ENCODE results near the gene ANKIB1.

The ANKIB1 gene

GRCh38 chr7:92289321-92289720 is 43.5 kb downstream of the ANKIB1 start:
- Mint-ChIP-seq H3K27ac (no peak overlapping the region), H3K36me3 (ENCODE audit: low read depth) (peaks cover 4% of the 10 kb centered on the region), H3K4me3 (no peak overlapping the region), H3K27me3 (no peaks in the 10 kb centered on the region), H3K4me1 (peaks cover 30% of the 10 kb centered on the region), H3K9me3 (no peaks in the 10 kb centered on the region)
- DNase-seq: no peak
- no peak for ATAC-seq

DNA sequence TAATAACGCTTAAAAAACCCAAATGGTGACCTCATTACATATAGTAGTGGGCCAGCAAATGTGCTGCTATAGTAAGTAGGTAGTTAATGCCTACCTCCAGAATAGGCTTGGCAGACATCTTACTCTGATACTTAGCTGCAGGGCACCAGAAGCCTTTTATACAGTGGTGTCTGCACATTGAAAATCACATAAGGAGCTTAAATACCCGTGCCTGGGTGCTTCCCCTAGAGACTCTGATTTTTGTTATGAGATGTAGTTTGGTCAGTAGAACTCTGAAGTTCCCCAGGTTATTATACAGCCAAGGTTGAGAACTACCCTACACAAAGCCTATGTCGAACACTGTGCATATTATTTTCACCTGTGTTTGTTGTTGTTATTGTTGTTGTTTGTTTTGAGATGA is 47.2 kb downstream of the ANKIB1 start:
- ATAC-seq: no peak
- H3K27ac Mint-ChIP-seq: no peak overlapping the region
- peaks cover 28% of the 10 kb centered on the region for H3K4me1 Mint-ChIP-seq

GRCh38 chr7:92293896-92294590 is 48.3 kb downstream of the ANKIB1 start:
- Mint-ChIP-seq H3K27ac (no peak overlapping the region), H3K27me3 (no peaks in the 10 kb centered on the region), H3K9me3 (no peaks in the 10 kb centered on the region), H3K36me3 (ENCODE audit: low read depth) (peaks cover 6% of the 10 kb centered on the region), H3K4me1 (peaks cover 25% of the 10 kb centered on the region), H3K4me3 (no peak overlapping the region)
- no peak for ATAC-seq
- no peak for DNase-seq

More for the DNA sequence above, 47.2 kb downstream of the ANKIB1 start:
- H3K9me3 Mint-ChIP-seq: no peaks in the 10 kb centered on the region
- no peaks in the 10 kb centered on the region for H3K27me3 Mint-ChIP-seq
- no peak for DNase-seq
- peaks cover 2% of the 10 kb centered on the region for H3K36me3 Mint-ChIP-seq (ENCODE audit: low read depth)
- no peak overlapping the region for H3K4me3 Mint-ChIP-seq

- Mint-ChIP-seq H3K27me3 (no peaks in the 10 kb centered on the region), H3K27ac (no peak overlapping the region), H3K4me3 (no peak overlapping the region), H3K36me3 (ENCODE audit: low read depth) (peaks cover 9% of the 10 kb centered on the region), H3K4me1 (peaks cover 17% of the 10 kb centered on the region), H3K9me3 (no peaks in the 10 kb centered on the region)
- no peak for DNase-seq
- ATAC-seq: no peak
These were observed 49.6 kb downstream of the ANKIB1 start for GRCh38 chr7:92295391-92295790.

DNA sequence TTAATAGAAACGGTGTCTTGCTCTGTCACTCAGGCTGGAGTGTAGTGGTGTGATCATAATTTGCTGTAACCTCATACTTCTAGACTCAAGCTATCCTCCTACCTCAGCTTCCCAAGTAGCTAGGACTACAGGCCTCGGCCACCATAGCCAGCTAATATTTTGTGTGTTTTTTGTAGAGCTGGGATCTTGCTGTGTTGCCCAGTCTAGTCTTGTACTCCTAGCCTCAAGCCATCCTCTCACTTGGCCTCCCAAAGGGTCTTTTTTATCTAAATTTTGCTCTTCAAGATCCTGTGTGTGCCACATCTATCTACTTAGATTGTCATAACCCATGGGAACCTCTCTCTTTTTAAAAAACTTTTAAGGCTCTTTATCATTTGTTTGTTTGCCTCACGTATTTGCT is 50.5 kb downstream of the ANKIB1 start:
- DNase-seq (no peak), ATAC-seq (no peak)
- peaks cover 13% of the 10 kb centered on the region for H3K4me1 Mint-ChIP-seq
- peaks cover 15% of the 10 kb centered on the region for H3K36me3 Mint-ChIP-seq (ENCODE audit: low read depth)
- H3K27ac Mint-ChIP-seq: no peak overlapping the region
- H3K4me3 Mint-ChIP-seq: no peak overlapping the region
- H3K27me3 Mint-ChIP-seq: no peaks in the 10 kb centered on the region
- H3K9me3 Mint-ChIP-seq: no peaks in the 10 kb centered on the region

DNA sequence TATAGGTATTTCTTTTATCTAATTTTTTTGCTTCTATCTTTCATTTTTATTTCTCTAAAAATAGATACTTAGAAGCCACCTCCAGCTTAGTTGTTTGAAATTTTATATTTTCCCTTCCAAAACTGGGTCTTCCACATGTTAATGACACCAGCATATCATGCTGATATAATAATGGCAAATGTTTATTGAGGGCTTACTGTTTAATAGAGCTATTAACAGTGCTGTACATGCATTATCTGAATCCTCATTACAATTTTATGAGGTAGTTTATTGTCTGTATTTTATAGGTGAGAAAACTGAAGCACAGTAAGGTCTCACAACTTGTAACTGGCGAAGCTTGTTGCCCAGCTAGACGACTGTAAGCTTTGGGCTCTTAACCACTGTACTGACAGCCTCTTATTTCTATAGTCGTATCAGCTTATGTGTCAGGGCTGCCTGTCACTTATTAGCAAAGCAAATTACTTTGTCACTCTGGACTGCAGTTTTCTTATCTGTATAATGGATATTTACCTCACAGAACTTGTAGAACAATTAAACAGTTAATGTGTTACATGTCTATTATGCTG is 51.2 kb downstream of the ANKIB1 start:
- H3K27ac Mint-ChIP-seq: no peak overlapping the region
- ATAC-seq: no peak
- peaks cover 10% of the 10 kb centered on the region for H3K4me1 Mint-ChIP-seq
- DNase-seq: no peak
- H3K4me3 Mint-ChIP-seq: no peak overlapping the region
- H3K36me3 Mint-ChIP-seq (ENCODE audit: low read depth): peaks cover 16% of the 10 kb centered on the region
- H3K9me3 Mint-ChIP-seq: no peaks in the 10 kb centered on the region
- no peaks in the 10 kb centered on the region for H3K27me3 Mint-ChIP-seq

DNA sequence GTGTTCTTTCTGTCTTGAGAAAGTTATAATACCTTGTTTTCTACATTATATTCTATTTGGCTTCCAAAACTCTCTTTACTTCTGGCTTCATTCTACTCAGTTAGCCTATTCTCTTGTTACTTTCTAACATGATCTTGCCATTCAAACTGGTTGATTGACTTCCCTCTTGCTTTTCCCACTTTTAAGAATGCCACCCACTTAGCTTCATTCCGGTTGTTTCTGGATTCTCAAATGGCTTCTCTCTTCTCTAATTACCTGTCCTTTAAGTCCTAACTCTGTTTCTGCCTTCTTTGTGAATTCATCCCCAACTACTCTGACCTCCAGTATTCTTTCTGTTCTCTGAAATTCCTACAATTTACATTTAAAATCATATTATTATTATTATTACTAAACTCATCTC is 52.0 kb downstream of the ANKIB1 start:
- no peaks in the 10 kb centered on the region for H3K27me3 Mint-ChIP-seq
- H3K27ac Mint-ChIP-seq: no peak overlapping the region

DNA sequence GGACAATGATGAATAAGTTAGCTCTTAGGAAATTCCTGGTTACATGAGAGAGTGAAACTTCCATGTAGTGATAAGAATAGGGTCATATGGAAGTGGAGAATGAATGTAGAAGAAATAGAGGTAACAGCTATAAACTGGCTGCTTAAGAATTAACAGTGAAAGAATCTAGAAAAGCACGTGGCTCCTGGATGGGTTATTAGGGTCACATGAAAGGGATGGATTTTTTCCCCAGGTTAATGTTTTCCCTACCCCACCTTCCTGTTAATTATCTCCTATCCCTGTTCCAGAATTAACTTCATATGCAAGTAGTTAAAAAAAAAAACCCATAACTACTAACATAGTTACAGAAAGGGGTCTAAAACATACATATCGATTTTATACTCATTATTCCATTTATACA is 58.0 kb downstream of the ANKIB1 start:
- Mint-ChIP-seq H3K36me3 (ENCODE audit: low read depth) (peaks cover 26% of the 10 kb centered on the region), H3K4me1 (no peaks in the 10 kb centered on the region), H3K9me3 (no peaks in the 10 kb centered on the region), H3K27me3 (no peaks in the 10 kb centered on the region), H3K27ac (no peak overlapping the region), H3K4me3 (no peak overlapping the region)
- DNase-seq: no peak
- ATAC-seq: no peak

More for the DNA sequence above, 52.0 kb downstream of the ANKIB1 start:
- ATAC-seq: no peak
- DNase-seq: no peak
- H3K36me3 Mint-ChIP-seq (ENCODE audit: low read depth): peaks cover 17% of the 10 kb centered on the region
- peaks cover 10% of the 10 kb centered on the region for H3K4me1 Mint-ChIP-seq
- no peak overlapping the region for H3K4me3 Mint-ChIP-seq
- no peaks in the 10 kb centered on the region for H3K9me3 Mint-ChIP-seq

GRCh38 chr7:92304406-92304893 is 58.7 kb downstream of the ANKIB1 start:
- H3K4me3 Mint-ChIP-seq: no peak overlapping the region
- DNase-seq (no peak), ATAC-seq (no peak)
- H3K27me3 Mint-ChIP-seq: no peaks in the 10 kb centered on the region
- H3K9me3 Mint-ChIP-seq: no peaks in the 10 kb centered on the region
- H3K27ac Mint-ChIP-seq: no peak overlapping the region
- H3K36me3 Mint-ChIP-seq (ENCODE audit: low read depth): peaks cover 19% of the 10 kb centered on the region
- no peaks in the 10 kb centered on the region for H3K4me1 Mint-ChIP-seq

- H3K9me3 Mint-ChIP-seq: no peaks in the 10 kb centered on the region
- H3K4me3 Mint-ChIP-seq: no peak overlapping the region
- ATAC-seq: no peak
- no peaks in the 10 kb centered on the region for H3K27me3 Mint-ChIP-seq
- H3K27ac Mint-ChIP-seq: no peak overlapping the region
- H3K36me3 Mint-ChIP-seq (ENCODE audit: low read depth): peaks cover 14% of the 10 kb centered on the region
- DNase-seq: no peak
- no peaks in the 10 kb centered on the region for H3K4me1 Mint-ChIP-seq
These were observed 60.4 kb downstream of the ANKIB1 start for GRCh38 chr7:92306153-92306552.

DNA sequence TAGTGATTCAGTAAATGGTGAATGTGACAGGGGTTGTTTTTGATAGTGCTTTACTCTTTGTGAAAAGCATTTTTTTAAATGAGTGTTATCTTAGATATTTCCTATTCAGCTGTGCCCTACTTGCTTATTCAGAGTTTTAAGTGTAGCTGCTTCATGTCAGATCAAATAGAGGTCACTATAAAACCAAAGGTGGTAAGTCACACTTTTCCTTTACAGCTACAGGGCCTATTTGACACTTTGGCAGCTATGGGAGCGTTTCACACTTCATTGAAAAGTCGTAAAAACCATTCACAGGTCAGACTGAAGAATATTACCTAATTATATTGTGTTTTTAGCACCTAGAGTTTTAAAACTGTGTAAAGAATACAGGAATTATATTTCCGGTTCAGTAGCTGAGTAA is 67.3 kb downstream of the ANKIB1 start:
- Mint-ChIP-seq H3K27ac (no peak overlapping the region), H3K4me3 (no peak overlapping the region), H3K27me3 (no peaks in the 10 kb centered on the region), H3K4me1 (no peaks in the 10 kb centered on the region), H3K36me3 (ENCODE audit: low read depth) (peaks cover 2% of the 10 kb centered on the region), H3K9me3 (no peaks in the 10 kb centered on the region)
- no peak for ATAC-seq
- no peak for DNase-seq

DNA sequence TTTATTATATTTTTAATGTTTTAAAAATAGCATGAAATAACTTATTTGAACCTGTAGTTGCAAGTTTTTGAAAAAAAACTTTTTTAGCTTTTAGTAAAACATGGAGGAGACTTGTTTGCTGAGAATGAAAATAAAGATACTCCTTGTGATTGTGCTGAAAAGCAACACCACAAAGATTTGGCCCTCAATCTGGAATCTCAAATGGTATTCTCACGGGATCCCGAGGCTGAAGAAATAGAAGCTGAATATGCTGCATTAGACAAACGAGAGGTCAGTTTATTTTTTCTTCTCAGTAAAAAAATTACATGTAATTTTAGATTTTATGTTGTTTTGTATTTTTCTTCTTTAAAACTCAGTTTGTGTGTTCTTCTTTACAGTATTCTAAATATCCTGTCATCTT is 73.5 kb downstream of the ANKIB1 start:
- H3K36me3 Mint-ChIP-seq (ENCODE audit: low read depth): peaks cover 14% of the 10 kb centered on the region
- no peak for ATAC-seq
- no peak for DNase-seq

GRCh38 chr7:92325173-92325572 is 79.4 kb downstream of the ANKIB1 start:
- ATAC-seq (no peak), DNase-seq (no peak)
- H3K36me3 Mint-ChIP-seq (ENCODE audit: low read depth): peaks cover 17% of the 10 kb centered on the region
- H3K9me3 Mint-ChIP-seq: no peaks in the 10 kb centered on the region
- no peak overlapping the region for H3K4me3 Mint-ChIP-seq
- no peaks in the 10 kb centered on the region for H3K27me3 Mint-ChIP-seq
- no peaks in the 10 kb centered on the region for H3K4me1 Mint-ChIP-seq
- H3K27ac Mint-ChIP-seq: no peak overlapping the region

More for the DNA sequence above, 73.5 kb downstream of the ANKIB1 start:
- Mint-ChIP-seq H3K4me3 (no peak overlapping the region), H3K4me1 (no peaks in the 10 kb centered on the region), H3K27me3 (no peaks in the 10 kb centered on the region), H3K9me3 (no peaks in the 10 kb centered on the region), H3K27ac (no peak overlapping the region)

DNA sequence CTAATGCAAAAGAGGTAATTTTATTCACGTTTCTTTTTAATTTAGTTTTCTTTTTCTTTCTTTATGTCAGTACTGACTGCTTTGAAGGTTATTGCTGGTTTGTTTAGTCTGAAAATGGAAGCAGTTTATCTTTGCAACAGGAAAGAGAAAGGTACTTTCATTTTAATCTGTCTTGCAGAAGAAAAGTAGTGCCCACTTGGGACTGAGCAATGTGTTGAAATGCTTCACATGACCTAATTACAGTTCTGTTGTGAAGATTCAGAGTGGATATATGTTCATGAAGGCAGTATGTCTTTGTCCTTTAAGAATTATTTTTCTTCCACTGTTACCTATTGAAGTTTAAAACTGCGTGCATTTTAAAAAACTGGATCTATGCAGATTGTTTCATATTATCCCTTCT is 80.1 kb downstream of the ANKIB1 start:
- H3K36me3 Mint-ChIP-seq (ENCODE audit: low read depth): peaks cover 15% of the 10 kb centered on the region
- no peaks in the 10 kb centered on the region for H3K9me3 Mint-ChIP-seq
- H3K27me3 Mint-ChIP-seq: no peaks in the 10 kb centered on the region
- ATAC-seq (no peak), DNase-seq (no peak)
- no peaks in the 10 kb centered on the region for H3K4me1 Mint-ChIP-seq
- no peak overlapping the region for H3K4me3 Mint-ChIP-seq
- no peak overlapping the region for H3K27ac Mint-ChIP-seq

DNA sequence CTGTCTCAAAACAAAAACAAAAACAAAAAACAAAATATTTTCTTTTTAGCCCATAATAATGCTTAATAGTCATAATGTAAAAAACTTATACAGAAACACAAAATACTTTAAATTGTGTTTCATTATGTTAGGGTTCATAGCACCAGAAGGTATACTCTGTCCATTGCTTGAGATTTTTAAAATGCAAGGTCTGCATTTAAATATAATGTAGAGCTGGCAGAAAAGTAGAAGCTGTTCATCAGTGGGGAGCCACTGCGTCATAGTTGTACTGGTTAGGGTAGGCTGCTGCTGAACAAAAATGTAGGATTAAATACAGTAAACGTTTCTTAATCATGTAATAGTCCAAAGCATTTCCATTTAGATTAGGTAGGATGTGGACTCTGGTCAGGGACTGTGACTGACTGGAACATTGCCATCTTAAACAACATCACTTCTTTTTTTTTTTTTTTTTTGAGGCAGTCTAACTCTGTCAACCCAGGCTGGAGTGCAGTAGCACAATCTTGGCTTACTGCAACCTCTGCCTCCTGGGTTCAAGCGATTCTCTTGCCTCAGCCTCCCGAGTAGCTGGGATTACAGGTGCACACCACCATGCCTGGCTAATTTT is 85.2 kb downstream of the ANKIB1 start:
- H3K27me3 Mint-ChIP-seq: no peaks in the 10 kb centered on the region
- DNase-seq (no peak), ATAC-seq (no peak)
- H3K36me3 Mint-ChIP-seq (ENCODE audit: low read depth): peaks cover 32% of the 10 kb centered on the region
- no peak overlapping the region for H3K27ac Mint-ChIP-seq
- H3K4me3 Mint-ChIP-seq: no peak overlapping the region
- no peaks in the 10 kb centered on the region for H3K4me1 Mint-ChIP-seq
- peaks cover 6% of the 10 kb centered on the region for H3K9me3 Mint-ChIP-seq

All from activated naive CD8-positive, alpha-beta T cell treated with anti-CD3 and anti-CD28 coated beads, Interleukin-2, amount 50 U/mL, for 24 hours (primary cell).